HepG2 (cell line): ENCODE results near the gene ATP5F1E. TPM values are rescaled to one million over a fixed set of nuclear protein-coding genes. Genes with fewer than 3 reads are reported as not detected.
A peak's percentile ranks its signal among the peaks of the same experiment; 100 is the strongest.

Experiments
- CSRNP2 ChIP-seq: sonication (generic); formaldehyde crosslinking; conservative IDR thresholded peaks from 2 replicates; pipeline ENCODE4 v1.8.0; 2022; ENCODE audit warnings: low read depth, missing genetic modification reagents
- FOSL2 ChIP-seq: sonication (generic); formaldehyde crosslinking; IDR thresholded peaks from 2 replicates; pipeline ENCODE4 v1.4.0; 2020; ENCODE audit warnings: missing genetic modification reagents
- FOXP4 ChIP-seq: sonication (generic); formaldehyde crosslinking; IDR thresholded peaks from 2 replicates; pipeline ENCODE4 v1.4.0; 2020; ENCODE audit warnings: missing genetic modification reagents
- LRRFIP1 ChIP-seq: sonication (generic); formaldehyde crosslinking; conservative IDR thresholded peaks from 2 replicates; pipeline ENCODE4 v1.4.0; 2020; ENCODE audit warnings: missing genetic modification reagents
- MTA1 ChIP-seq: sonication (generic); formaldehyde crosslinking; IDR thresholded peaks from 2 replicates; pipeline ENCODE4 v1.4.0; 2020; ENCODE audit warnings: missing genetic modification reagents, mild to moderate bottlenecking, borderline replicate concordance
- MXD1 ChIP-seq: sonication (generic); formaldehyde crosslinking; IDR thresholded peaks from 2 replicates; pipeline ENCODE4 v1.4.0; 2020; ENCODE audit warnings: mild to moderate bottlenecking, missing genetic modification reagents
- NRL ChIP-seq: sonication (generic); formaldehyde crosslinking; IDR thresholded peaks from 2 replicates; pipeline ENCODE4 v1.5.0; 2020; ENCODE audit warnings: missing genetic modification reagents, mild to moderate bottlenecking, moderate library complexity, borderline replicate concordance
- POLR2AphosphoS2 ChIP-seq: IDR thresholded peaks from 2 replicates; pipeline ENCODE4 v1.6.1; 2011; ENCODE audit warnings: low read depth, low read length, improper control_type of control experiment
- PPARG ChIP-seq: conservative IDR thresholded peaks from 2 replicates; pipeline ENCODE4 v1.6.1; 2016; ENCODE audit warnings: missing biosample characterization, missing genetic modification reagents
- PRPF4 ChIP-seq: fragments of 200-400 bp; formaldehyde crosslinking; IDR thresholded peaks from 2 replicates; pipeline ENCODE4 v1.6.1; 2016; ENCODE audit warnings: low read length, low read depth; ENCODE audit not compliant: poor library complexity, severe bottlenecking
- RARG ChIP-seq: sonication (generic); formaldehyde crosslinking; IDR thresholded peaks from 2 replicates; pipeline ENCODE4 v1.4.0; 2020; ENCODE audit warnings: low read depth, mild to moderate bottlenecking, missing genetic modification reagents
- RNF219 ChIP-seq: sonication (generic); formaldehyde crosslinking; IDR thresholded peaks from 2 replicates; pipeline ENCODE4 v1.5.0; 2020; ENCODE audit warnings: mild to moderate bottlenecking, missing genetic modification reagents
- THAP8 ChIP-seq: sonication (generic); formaldehyde crosslinking; IDR thresholded peaks from 2 replicates; pipeline ENCODE4 v1.5.1; 2020; ENCODE audit warnings: missing genetic modification reagents, mild to moderate bottlenecking, borderline replicate concordance
- YY1 ChIP-seq: IDR thresholded peaks from 2 replicates; pipeline ENCODE4 v1.6.1; 2011; ENCODE audit warnings: low read length, low read depth, moderate library complexity, mild to moderate bottlenecking; ENCODE audit not compliant: insufficient read depth, insufficient replicate concordance
- ZFP36L2 ChIP-seq: sonication (generic); formaldehyde crosslinking; IDR thresholded peaks from 2 replicates; pipeline ENCODE4 v1.4.0; 2020; ENCODE audit warnings: missing genetic modification reagents
- ZNF496 ChIP-seq: sonication (generic); formaldehyde crosslinking; IDR thresholded peaks from 2 replicates; pipeline ENCODE4 v1.8.1; 2023; ENCODE audit warnings: mild to moderate bottlenecking, moderate library complexity, missing genetic modification reagents; ENCODE audit not compliant: insufficient replicate concordance
- ZNF564 ChIP-seq: sonication (generic); formaldehyde crosslinking; IDR thresholded peaks from 2 replicates; pipeline ENCODE4 v1.8.1; 2023; ENCODE audit warnings: mild to moderate bottlenecking, missing genetic modification reagents
- ZNF567 ChIP-seq: sonication (generic); formaldehyde crosslinking; IDR thresholded peaks from 2 replicates; pipeline ENCODE4 v1.8.1; 2023; ENCODE audit warnings: mild to moderate bottlenecking, missing genetic modification reagents, borderline replicate concordance
- ZNF616 ChIP-seq: sonication (generic); formaldehyde crosslinking; IDR thresholded peaks from 2 replicates; pipeline ENCODE4 v1.5.0; 2020; ENCODE audit warnings: low read depth, mild to moderate bottlenecking, missing genetic modification reagents
- ZNF776 ChIP-seq: sonication (generic); formaldehyde crosslinking; IDR thresholded peaks from 2 replicates; pipeline ENCODE4 v1.4.0; 2020; ENCODE audit warnings: mild to moderate bottlenecking, missing genetic modification reagents
- polyA plus RNA-seq, 8 experiments: library from polyadenylated mRNA; depleted of rRNA in 3 of 8; stranded (reverse) in 7 of 8; unstranded in 1 of 8; fragments of >200 nt; fragmentation: Illumina TruSeq in 4 of 8; extraction: Trizol in 4 of 8; gene quantifications; 2 replicates each; pipeline versions ENCODE4 v1.2.1 to v1.2.3, GENCODE V29; 2011 to 2016; ENCODE audit warnings: low read depth in 4 of 8, missing spikeins in 1 of 8, mixed read lengths in 1 of 8; ENCODE audit not compliant: insufficient read depth in 1 of 8
- total RNA-seq, 5 experiments: library from RNA; depleted of rRNA; stranded (reverse); fragments of >200 nt; fragmentation: Illumina TruSeq; extraction: Trizol; gene quantifications; 2 replicates each; pipeline ENCODE4 v1.2.3, GENCODE V29; 2016; ENCODE audit warnings: low read depth in 1 of 5

ATP5F1E gene
- total and polyA plus RNA-seq, 2 of the 13 experiments (the other 11 are each of a cell fraction or from before 2014, with no cell fraction given), result 121 to 134 TPM

GRCh38 chr20:59008715-59009336 is 23.3 kb downstream of the ATP5F1E start (continued):
- TF ChIP-seq THAP8 (no peak), ZNF567 (no peak), PPARG (CRISPR knock-in tag) (peak; percentile 54; the same call in 1 of the 2 replicates), ZNF616 (CRISPR knock-in tag) (no peak), MXD1 (CRISPR knock-in tag) (no peak), ZNF776 (no peak), MTA1 (no peak), ZNF564 (CRISPR knock-in tag) (peak; percentile 98), FOXP4 (CRISPR knock-in tag) (no peak), CSRNP2 (CRISPR knock-in tag) (no peak), LRRFIP1 (no peak), YY1 (no peak), ZFP36L2 (CRISPR knock-in tag) (no peak), ZNF496 (no peak), NRL (no peak), POLR2AphosphoS2 (no peak), RNF219 (CRISPR knock-in tag) (no peak), FOSL2 (CRISPR knock-in tag) (no peak), PRPF4 (no peak), RARG (CRISPR knock-in tag) (no peak)
